ENCODE measurements around the gene USP3. TPM values are rescaled to one million over a fixed set of nuclear protein-coding genes. Genes with fewer than 3 reads are reported as not detected.

Gene USP3
- total and polyA plus RNA-seq, 3 donors from 2014 or later, result 23.2 to 43.1 (median 38.5) TPM

DNA sequence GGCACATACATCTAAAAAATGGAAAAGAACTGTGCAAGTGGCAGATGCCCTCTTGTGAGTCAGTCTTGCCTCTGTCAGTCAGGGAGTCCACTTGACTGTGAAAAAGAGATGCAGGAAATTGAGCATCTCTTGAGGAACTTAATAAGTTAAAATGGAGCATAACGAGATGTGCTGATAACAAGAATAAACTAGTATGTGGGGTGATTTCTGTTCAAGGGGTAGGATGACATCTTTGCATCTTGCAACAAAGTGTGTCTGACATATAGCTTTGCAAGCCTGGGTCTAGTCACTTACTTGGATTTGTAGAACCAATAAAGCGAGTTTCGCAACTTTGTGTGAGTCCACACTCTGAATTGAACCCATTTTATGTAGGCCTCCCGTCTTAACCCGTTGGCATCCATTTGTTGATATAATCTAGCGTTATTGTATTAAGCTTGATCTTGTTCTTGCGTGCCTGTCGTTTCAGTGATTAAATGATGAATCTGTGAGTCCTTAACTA, 2.2 kb downstream of the USP3 start:
- peaks cover 19% of the 10 kb centered on the region for H3K4me1 ChIP-seq
- no peak for DNase-seq
- intact Hi-C loops (cut with DNase I; ENCODE audit: low total_unique reads), result no loop called here

DNA sequence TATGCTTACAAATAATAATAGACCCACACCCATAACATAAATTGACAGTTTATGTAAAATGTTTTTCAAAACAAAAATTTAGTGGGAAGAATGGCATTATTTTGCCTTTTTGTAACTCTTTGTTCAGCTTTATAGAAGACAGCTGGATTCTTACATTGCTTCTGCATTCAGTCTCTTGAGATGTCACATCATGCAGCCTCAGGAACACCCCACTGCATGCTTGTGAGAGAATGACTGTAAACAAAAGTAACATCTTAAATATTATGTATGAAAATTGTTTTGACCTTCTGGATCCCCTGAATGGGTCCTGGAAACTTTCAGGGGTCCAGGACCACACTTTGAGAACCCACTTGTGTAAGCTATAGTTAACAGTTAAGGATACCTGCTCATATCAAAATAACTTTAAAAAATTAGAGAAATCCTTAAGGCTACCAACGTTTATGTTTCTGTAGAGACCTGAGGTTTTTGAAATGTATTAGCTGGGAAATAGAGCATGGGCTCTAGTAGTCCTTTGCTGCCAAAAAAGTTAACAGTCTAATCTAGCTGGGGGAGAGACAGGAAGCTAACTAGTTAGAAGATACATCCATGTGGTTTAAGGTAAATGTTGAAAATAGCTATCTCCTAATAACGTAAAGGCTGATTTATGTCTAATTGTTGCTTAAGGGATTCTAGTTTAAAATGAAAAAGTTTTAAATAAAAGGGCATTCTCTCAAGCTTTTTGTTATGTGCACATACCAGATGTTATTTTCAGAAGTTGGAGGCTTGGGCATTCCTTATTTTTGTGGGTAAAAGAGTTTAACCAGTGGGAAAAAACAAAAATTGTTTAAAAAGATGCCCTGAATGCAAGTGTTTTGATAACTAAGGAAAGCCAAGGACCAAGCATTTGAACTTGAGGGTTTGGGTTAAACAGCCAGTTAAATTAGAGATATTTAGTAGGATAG, 3.8 kb downstream of the USP3 start:
- DNase-seq, result no peak
- Histone ChIP-seq H3K4me1 (peaks cover 10% of the 10 kb centered on the region), H3K27me3 (no peaks in the 10 kb centered on the region), H3K9me3 (no peaks in the 10 kb centered on the region), H3K27ac (no peak overlapping the region), H3K4me3 (no peak overlapping the region), H3K36me3 (ENCODE audit: low read depth, missing control alignments) (no peaks in the 10 kb centered on the region)
- intact Hi-C loops (cut with DNase I; ENCODE audit: low total_unique reads), result no loop called here
- TF ChIP-seq, protein P1, sequence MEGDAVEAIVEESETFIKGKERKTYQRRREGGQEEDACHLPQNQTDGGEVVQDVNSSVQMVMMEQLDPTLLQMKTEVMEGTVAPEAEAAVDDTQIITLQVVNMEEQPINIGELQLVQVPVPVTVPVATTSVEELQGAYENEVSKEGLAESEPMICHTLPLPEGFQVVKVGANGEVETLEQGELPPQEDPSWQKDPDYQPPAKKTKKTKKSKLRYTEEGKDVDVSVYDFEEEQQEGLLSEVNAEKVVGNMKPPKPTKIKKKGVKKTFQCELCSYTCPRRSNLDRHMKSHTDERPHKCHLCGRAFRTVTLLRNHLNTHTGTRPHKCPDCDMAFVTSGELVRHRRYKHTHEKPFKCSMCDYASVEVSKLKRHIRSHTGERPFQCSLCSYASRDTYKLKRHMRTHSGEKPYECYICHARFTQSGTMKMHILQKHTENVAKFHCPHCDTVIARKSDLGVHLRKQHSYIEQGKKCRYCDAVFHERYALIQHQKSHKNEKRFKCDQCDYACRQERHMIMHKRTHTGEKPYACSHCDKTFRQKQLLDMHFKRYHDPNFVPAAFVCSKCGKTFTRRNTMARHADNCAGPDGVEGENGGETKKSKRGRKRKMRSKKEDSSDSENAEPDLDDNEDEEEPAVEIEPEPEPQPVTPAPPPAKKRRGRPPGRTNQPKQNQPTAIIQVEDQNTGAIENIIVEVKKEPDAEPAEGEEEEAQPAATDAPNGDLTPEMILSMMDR (IDR thresholded peaks at IDR 0.05), result no peak
- TF ChIP-seq POLR2A (IDR thresholded peaks at IDR 0.05), result no peak
- 28 to 29% methylated on average over 2 of the region's 2 CpGs for WGBS, 2 donors

More for the DNA sequence above, 2.2 kb downstream of the USP3 start:
- no peaks in the 10 kb centered on the region for H3K9me3 ChIP-seq
- H3K27me3 ChIP-seq, result no peaks in the 10 kb centered on the region
- 44 to 62% methylated on average over 8 of the region's 8 CpGs for WGBS, 2 donors
- no peak overlapping the region for H3K4me3 ChIP-seq
- no peaks in the 10 kb centered on the region for H3K36me3 ChIP-seq (ENCODE audit: low read depth, missing control alignments)
- no peak overlapping the region for H3K27ac ChIP-seq
- no peak for TF ChIP-seq POLR2A (IDR thresholded peaks at IDR 0.05)
- TF ChIP-seq, protein P1 (IDR thresholded peaks at IDR 0.05), result no peak

DNA sequence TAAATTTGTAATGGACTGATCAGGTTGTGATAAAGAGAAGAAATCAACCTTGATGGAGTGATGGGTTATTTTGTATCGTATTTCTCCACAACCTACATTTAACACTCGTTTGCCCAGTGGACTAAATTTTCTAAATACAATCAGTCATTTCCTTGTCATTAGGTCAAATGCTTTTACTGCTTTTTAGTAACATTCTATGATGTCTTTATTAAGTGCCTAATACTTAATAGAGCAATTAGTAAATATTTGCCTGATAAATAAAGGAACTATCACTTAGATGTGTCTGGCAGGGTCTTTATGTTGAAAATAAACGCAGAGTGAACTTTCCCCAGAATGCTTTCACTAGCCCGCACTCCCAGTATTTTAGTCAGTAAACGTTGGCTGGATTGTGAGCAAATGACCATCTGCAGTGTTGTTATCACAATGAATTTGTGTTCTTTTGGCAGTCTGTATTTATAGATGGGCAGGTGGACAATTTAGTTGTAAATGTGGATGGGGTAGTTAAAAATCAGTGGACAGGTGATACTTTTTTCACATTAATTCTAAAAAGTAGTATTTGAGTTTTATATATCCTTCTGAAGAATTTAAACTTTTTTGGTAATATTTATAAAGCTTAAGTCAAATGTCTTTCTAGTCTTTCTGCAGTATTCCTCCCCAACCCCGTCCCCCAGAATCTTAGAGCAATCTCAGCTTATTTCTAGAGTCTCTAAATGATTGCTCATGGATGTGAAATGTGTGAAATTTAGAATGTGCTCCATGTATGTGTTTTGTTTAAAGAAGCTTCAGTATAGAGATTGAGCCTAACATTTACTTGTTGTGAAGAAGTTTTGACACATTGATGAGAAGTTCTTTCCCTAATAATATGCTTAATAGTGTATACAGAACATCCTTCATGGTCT, 4.9 kb downstream of the USP3 start:
- DNase-seq, result no peak
- no peaks in the 10 kb centered on the region for H3K27me3 ChIP-seq
- intact Hi-C loops (cut with DNase I; ENCODE audit: low total_unique reads), result no loop called here
- no peaks in the 10 kb centered on the region for H3K9me3 ChIP-seq
- H3K4me3 ChIP-seq, result no peak overlapping the region
- H3K4me1 ChIP-seq, result peaks cover 18% of the 10 kb centered on the region
- WGBS, 2 donors, result 62 to 65% methylated on average over 6 of the region's 6 CpGs
- no peaks in the 10 kb centered on the region for H3K36me3 ChIP-seq (ENCODE audit: low read depth, missing control alignments)
- no peak for TF ChIP-seq POLR2A (IDR thresholded peaks at IDR 0.05)
- TF ChIP-seq, protein P1 (IDR thresholded peaks at IDR 0.05), result no peak
- no peak overlapping the region for H3K27ac ChIP-seq

DNA sequence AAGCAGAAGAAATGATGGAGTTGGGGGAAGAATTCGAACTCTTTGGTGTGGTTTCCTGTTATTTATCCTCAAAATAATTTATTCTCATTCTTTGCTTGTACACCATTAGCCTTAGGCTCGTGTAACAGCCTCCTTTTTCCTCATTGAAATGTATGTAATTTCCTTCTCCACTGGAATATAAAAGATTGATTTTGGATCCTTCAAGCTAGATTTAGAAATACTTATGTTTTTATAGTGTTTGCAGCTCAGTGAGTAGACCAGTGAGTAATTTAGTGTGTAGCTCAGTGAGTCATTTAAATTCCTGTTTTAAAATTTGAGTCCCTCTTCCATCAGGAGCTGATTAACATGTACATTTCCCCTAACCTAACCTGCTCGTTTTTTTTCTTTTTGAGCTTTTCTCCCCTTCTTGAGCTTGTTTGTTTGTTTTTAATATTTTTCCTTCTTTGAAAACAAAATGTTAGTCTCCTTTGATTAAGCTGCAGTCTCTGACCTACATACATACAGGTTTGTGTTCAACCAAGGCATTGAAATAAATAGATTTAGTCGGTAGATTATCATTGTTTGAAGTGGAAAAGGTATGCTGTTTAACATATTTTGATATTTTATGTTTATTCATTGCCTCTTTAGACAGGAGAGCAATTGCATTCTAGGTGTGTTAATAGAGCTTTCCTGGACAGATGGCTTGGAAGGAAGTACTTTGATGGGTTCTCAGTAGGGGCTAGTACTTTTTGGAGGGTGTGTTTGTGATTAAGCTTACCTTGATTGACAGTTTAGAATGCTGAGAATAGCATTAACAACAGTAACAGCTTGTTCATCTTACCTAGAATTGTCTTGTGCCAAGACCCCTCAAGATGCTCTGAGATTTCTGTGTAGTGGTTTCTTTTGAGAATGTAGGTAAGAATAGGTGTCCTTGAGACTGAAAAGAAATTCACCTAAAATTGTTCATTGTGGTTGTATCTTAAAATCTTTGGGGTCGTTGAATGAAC, 5.9 kb downstream of the USP3 start:
- intact Hi-C loops (cut with DNase I; ENCODE audit: low total_unique reads), result no loop called here
- 53 to 60% methylated on average over 5 of the region's 5 CpGs for WGBS, 2 donors
- Histone ChIP-seq H3K4me1 (peaks cover 18% of the 10 kb centered on the region), H3K9me3 (no peaks in the 10 kb centered on the region), H3K27me3 (no peaks in the 10 kb centered on the region), H3K4me3 (no peak overlapping the region), H3K36me3 (ENCODE audit: low read depth, missing control alignments) (no peaks in the 10 kb centered on the region), H3K27ac (no peak overlapping the region)
- DNase-seq, result no peak
- no peak for TF ChIP-seq POLR2A (IDR thresholded peaks at IDR 0.05)
- TF ChIP-seq, protein P1 (IDR thresholded peaks at IDR 0.05), result no peak

All from testis (tissue), 3 donors.